Liver (tissue), 3 donors: ENCODE data around the gene RFFL.

Experiments used
- CTCF ChIP-seq: fragments of 150-350 bp; IDR thresholded peaks from 2 replicates; pipeline ENCODE4 v1.5.1; 2017; ENCODE audit warnings: improper control_type of control experiment, low read depth, low read length; ENCODE audit not compliant: missing input control
- EGR1 ChIP-seq, 2 donors: IDR thresholded peaks; 2 replicates each; pipeline ENCODE4 v1.6.1; 2016 to 2018; ENCODE audit warnings: antibody characterized with exemption in 2 of 2, low read depth in 2 of 2
- RAD21 ChIP-seq, 2 donors: IDR thresholded peaks; 2 replicates each; pipeline ENCODE4 v1.6.1; 2016; ENCODE audit warnings: antibody characterized with exemption in 2 of 2, mild to moderate bottlenecking in 2 of 2
- RXRA ChIP-seq, 2 donors: IDR thresholded peaks; 2 replicates each; pipeline ENCODE4 v1.6.1; 2017 to 2018; ENCODE audit warnings: antibody characterized with exemption in 2 of 2, mild to moderate bottlenecking in 1 of 2
- TAF1 ChIP-seq: conservative IDR thresholded peaks from 2 replicates; pipeline ENCODE4 v1.6.1; 2016; ENCODE audit warnings: antibody characterized with exemption, mild to moderate bottlenecking
- TF ChIP-seq, protein P1 (sequence below): IDR thresholded peaks from 2 replicates; pipeline ENCODE4 v1.6.1; 2016; ENCODE audit warnings: antibody characterized with exemption
- donor health status: healthy.
- donor health status: healthy.

GRCh38 chr17:35017021-35017420 lies 46.5 kb downstream of the RFFL start:
- TF ChIP-seq EGR1 (IDR thresholded peaks at IDR 0.05; ENCODE audit: low read depth in 2 of 2) (no peak), CTCF (no peak), RAD21 (IDR thresholded peaks at IDR 0.05) (no peak), RXRA (IDR thresholded peaks at IDR 0.05) (no peak), TAF1 (no peak)
- TF ChIP-seq, protein P1, sequence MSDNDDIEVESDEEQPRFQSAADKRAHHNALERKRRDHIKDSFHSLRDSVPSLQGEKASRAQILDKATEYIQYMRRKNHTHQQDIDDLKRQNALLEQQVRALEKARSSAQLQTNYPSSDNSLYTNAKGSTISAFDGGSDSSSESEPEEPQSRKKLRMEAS, result no peak
